NCI-H510A (cell line): Measurements from ENCODE around the gene CTNNAL1.
"Not testable (repeated sequence)": the region's sequence is repeated elsewhere in the genome, so short reads cannot be mapped to it uniquely, and the experiment has no call there.

Experiments
- DNase-seq: peaks from one replicate; lab custom pipeline; 2025; lab: John Stamatoyannopoulos, UW

CTNNAL1 gene

GRCh38 chr9:108994695-108995094 is 18.6 kb downstream of the CTNNAL1 start:
- no peak for DNase-seq

DNA sequence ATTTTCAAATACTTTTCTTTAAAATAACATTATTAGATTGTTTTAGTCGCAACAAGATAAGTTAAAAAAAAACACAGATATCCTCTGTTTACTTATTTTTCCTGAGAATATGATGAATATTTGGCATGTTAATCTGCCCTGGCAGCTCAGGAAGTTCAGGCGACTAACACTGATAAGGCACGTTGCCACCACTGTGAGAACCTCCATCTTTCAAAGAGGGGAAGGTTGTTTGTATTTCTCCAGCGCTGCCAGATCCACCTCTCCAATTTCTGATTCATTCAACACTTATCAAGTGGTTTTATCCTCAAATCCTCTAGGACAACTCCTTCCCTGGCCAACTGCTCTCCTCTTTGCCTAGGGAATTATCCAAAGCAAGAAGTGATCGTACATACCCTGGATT is 21.8 kb downstream of the CTNNAL1 start:
- no peak for DNase-seq

- no peak for DNase-seq
These were observed 29.4 kb downstream of the CTNNAL1 start for GRCh38 chr9:108983885-108984284.

- DNase-seq, result no peak
These were observed 32.4 kb downstream of the CTNNAL1 start for GRCh38 chr9:108980893-108981292.

- DNase-seq, result no peak
These were observed 35.1 kb downstream of the CTNNAL1 start for GRCh38 chr9:108978205-108978604.

- no peak for DNase-seq
These were observed 39.4 kb downstream of the CTNNAL1 start for GRCh38 chr9:108973895-108974294.

DNA sequence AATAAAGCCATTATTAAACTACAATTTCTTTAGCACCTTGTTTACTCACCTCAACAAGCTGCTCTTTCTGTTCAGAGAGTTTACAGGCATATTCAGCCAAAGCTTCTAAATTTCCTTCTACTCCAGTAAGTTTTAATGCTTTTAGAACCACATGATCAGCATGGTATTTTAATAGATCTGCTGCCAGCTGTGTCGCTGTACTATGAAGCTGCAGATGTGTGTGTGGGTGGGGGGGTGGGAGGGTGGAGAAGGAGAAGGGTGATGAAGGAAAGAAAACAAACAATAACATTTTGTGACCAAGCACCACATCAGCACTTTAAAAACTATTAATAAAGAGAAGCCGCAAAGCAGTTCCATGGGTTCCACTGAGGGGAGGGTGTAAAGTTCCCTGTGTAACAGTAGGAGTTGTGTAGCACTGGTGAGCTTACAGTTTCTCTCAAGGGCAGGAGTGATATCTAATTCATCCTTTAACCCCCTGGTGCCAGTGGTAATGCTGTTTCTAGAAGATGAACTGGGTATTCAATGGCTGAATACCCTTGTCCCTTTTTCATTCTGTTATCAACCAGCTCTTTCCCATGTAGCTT is 40.6 kb downstream of the CTNNAL1 start:
- DNase-seq, result no peak

GRCh38 chr9:108972186-108972585 is 41.1 kb downstream of the CTNNAL1 start:
- no peak for DNase-seq

- DNase-seq, result not testable (repeated sequence)
These were observed 41.9 kb downstream of the CTNNAL1 start for GRCh38 chr9:108971392-108971791.

DNA sequence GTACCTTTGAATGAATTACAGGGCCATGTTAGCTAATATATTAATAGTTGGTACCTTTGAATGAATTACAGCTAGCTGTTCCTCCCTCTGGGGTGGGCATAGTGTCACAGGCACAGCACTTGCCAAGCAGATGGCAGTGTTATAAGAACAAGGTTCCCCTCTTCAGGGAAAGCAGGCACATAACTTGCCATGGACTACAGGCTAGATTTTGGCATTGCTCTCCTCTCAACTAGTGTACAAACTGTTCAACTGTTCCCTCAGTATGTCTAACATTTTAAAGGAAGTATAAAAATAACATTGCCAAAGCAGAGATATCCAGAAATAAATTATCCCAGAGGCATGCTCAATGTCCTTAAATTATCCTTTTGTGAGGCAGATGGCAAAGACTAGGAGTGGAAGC is 45.4 kb downstream of the CTNNAL1 start:
- DNase-seq, result no peak

DNA sequence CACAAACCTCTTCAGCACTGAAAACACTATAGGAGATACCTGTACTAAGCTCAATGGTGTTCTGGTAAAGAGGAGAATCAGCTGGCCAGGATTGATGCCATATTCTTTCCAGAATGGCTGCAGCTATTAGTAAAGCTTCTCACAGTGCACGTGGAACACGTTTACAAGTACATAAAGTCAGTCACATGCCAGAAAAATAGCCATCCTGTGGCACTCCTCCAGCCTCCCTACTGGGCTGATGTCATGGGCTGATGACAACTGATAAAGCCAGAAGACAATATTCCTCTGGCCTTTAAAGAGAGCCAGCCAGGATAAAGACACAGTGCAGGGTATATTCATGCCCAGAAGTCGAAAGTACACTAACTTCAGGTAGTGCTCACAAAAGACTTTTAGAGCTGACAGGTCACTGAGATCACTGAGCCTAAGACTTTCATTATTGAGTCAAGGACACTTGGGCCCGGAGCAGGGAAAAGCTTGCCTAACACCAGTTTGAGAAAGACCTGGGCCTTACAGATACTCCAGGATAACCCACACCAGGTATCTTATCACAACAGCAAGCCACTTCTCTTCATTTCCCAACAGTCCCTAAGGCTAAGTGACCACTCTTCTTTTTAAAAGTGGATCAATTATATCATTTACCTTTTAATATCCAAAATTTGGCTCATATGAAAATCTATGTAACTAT is 49.7 kb downstream of the CTNNAL1 start:
- DNase-seq, result no peak

GRCh38 chr9:108961151-108961550 is 52.1 kb downstream of the CTNNAL1 start:
- DNase-seq, result no peak

DNA sequence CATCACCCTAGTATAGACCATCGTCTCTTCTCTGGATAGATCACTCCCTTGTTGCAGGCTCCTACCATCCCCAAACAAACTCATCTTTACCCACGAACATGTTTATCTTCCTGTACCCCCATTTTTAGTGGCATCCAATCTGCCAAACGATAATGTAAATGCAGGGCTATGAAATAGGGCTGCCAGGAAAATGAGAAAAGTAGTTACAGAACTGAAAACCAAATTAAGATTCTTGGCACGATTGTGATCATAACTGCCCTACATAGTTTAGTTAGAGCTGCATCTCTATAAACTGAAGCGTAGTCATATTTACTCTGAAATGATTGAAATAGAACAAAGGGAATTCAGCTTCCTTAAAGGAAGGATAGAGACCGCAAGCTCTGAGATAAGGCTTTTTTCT is 53.0 kb downstream of the CTNNAL1 start:
- DNase-seq, result no peak

DNA sequence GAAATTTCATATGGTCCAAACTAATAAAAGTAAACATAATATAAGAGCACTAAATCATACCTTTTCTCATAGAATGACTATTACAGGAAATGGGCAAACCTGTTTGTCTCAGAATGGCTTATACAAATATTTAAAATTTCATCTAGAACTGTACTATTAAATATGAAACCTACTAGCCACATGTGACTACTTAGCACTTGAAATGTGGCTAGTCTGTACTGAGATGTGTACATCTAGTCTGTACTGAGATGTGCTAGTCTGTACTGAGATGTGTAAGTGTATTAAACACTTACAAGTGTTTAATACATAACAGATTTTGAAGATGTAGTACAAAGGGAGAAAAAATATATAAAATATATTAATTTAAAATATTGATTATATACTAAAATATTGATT is 56.7 kb downstream of the CTNNAL1 start:
- DNase-seq, result no peak

- DNase-seq, result no peak
These were observed 57.2 kb downstream of the CTNNAL1 start for GRCh38 chr9:108956022-108956630.

DNA sequence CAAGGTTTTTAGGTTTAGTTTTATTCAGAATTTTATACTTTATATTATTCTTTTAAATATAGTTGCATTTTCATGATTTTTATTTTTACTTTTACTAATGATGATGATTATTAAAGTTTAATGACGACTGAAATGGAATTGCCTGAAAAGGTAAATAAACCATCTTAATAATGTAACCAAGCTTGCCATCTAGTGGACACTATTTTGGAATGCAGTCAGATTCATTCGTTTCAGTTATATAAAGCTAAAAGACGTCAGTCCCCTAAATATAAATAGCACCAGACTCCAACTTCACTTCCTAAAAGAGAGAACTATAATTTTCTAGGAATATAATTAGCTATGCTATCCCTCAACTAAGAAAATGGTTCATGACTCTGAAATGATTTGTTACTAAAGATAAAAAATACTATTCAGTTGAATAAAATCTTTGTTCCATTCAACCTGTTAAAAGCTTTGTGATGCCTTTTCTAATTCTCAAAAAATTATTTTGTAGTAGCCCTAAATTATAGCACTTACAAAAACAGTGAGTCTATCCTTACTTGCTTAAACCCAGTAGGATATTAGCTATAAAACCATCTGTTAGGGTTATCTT is 59.2 kb downstream of the CTNNAL1 start:
- no peak for DNase-seq

DNA sequence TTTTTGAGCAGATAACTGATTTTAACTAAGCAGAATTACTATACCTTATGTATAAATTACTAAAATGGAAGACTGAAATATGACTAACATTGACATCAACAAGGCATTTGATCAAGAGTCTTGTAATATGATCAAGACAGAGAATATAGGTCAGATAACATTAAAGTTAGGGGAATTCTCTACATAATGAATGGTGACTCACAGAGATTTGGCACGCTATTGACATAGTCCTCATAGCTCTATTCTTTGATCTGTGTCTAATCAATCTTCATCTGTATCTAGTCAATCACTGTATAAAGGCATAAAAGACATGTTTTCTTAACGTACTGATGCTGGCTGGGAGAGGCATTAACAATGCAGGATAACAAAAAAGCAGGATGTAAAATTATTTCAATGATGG is 61.7 kb downstream of the CTNNAL1 start:
- DNase-seq, result no peak

DNA sequence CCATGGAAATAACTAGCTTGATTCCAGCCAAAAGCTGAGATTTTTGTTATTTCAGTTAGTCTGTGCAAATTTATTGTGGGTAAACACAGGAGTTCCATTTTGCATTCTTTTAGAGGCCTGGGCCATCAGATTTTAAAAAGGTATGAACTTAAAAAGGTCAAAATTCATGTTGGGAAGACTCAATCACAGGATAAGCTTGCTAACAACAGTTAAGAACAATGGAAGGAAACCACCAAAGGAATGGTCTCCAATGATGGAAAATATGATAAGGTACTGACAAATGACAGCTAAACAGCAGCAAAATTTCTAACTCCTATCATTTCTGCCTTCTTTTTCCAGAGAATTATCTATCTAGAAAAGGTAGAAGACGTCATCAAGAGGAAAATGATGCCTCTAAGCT is 63.1 kb downstream of the CTNNAL1 start:
- no peak for DNase-seq

DNA sequence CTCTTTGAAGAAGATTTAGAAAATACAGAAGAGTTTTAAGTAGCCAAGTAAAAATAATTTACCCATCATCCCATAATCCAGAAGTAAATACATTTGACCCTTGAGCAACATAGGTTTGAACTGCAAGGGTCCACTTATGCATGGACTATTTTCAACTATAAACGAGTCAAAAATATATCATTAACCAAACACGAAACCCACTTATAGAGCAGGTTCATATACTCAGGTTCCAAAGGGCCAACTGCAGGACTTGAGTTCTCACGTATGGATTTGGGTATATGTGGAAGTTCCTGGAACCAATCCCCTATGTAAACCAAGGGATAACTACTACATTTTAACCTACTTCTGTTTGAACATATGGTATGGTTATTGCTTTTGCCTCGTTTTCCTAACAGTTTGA is 73.3 kb downstream of the CTNNAL1 start:
- no peak for DNase-seq

GRCh38 chr9:108937561-108938305 is 75.6 kb downstream of the CTNNAL1 start:
- no peak for DNase-seq

- peak; percentile 76 for DNase-seq
These were observed 78.9 kb downstream of the CTNNAL1 start, which contains the start of gene ABITRAM for GRCh38 chr9:108934323-108934893. Gene ABITRAM (plus strand): TSS chr9:108934400. CDS start chr9:108934487, 87 bp downstream.

DNA sequence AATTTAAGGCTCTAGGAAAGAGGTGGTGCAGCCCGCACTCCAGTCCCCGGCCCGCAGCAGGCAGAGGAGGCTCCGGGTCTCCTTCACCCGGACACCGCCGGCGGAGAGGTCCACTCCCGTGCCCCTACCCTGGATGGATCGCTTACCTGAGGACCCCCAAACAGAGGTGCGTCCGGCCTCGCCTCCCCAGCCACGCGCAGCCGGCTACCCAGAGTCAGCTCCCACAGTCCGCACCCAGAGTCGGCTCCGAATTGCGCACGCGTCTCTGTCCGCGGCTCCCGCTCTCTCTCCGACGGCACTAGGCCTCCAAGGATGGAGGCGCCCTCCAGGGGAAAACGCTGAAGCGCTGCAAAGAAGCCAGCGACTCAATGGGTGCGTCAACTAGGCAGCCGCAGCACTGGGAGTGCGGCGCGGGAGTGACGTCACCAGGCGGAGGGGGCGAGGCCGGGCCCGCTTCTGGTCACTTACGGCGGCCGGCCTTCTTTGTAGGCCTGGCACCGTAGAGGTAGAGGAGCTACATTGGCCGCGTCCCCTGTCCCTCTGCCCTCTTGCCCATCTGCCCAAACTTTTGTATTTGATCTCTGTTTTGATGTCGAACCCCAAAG is 79.5 kb downstream of the CTNNAL1 start, which contains the start of gene ELP1:
Gene ELP1 (minus strand): TSS at position 407 of the 605 bp plus-strand sequence. CDS start 2,978 bp downstream, outside the sequence.
- peak; percentile 88 for DNase-seq
